GM12864 (cell line): ENCODE results near the gene IFIT3.
"Not testable (repeated sequence)": the region's sequence is repeated elsewhere in the genome, so short reads cannot be mapped to it uniquely, and the experiment has no call there.

Experiments used
- DNase-seq: peaks from one replicate; pipeline ENCODE4 v3.0.0-alpha.2; 2011; ENCODE audit warnings: low read depth
- H3K4me3 ChIP-seq: 2 replicates; pipeline ENCODE4 v1.5.1; 2011; ENCODE audit warnings: mild to moderate bottlenecking, low read depth, low read length, control low read depth
- TF ChIP-seq, protein P1 (sequence below): IDR thresholded peaks from 2 replicates; pipeline ENCODE4 v1.5.1; 2011; ENCODE audit warnings: low read depth, mild to moderate bottlenecking, moderate library complexity, low read length, control low read depth, inconsistent platforms; ENCODE audit errors: missing control alignments

Gene IFIT3

GRCh38 chr10:89329151-89329550 lies 1.4 kb downstream of the IFIT3 start:
- TF ChIP-seq, protein P1, sequence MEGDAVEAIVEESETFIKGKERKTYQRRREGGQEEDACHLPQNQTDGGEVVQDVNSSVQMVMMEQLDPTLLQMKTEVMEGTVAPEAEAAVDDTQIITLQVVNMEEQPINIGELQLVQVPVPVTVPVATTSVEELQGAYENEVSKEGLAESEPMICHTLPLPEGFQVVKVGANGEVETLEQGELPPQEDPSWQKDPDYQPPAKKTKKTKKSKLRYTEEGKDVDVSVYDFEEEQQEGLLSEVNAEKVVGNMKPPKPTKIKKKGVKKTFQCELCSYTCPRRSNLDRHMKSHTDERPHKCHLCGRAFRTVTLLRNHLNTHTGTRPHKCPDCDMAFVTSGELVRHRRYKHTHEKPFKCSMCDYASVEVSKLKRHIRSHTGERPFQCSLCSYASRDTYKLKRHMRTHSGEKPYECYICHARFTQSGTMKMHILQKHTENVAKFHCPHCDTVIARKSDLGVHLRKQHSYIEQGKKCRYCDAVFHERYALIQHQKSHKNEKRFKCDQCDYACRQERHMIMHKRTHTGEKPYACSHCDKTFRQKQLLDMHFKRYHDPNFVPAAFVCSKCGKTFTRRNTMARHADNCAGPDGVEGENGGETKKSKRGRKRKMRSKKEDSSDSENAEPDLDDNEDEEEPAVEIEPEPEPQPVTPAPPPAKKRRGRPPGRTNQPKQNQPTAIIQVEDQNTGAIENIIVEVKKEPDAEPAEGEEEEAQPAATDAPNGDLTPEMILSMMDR, result no peak
- H3K4me3 ChIP-seq, result peak overlapping the region; percentile 9; the same call in 1 of the 2 replicates
- no peak for DNase-seq

- H3K4me3 ChIP-seq, DNase-seq: not testable (repeated sequence)
Observed at GRCh38 chr10:89330014-89330413, 2.2 kb downstream of the IFIT3 start.

DNA sequence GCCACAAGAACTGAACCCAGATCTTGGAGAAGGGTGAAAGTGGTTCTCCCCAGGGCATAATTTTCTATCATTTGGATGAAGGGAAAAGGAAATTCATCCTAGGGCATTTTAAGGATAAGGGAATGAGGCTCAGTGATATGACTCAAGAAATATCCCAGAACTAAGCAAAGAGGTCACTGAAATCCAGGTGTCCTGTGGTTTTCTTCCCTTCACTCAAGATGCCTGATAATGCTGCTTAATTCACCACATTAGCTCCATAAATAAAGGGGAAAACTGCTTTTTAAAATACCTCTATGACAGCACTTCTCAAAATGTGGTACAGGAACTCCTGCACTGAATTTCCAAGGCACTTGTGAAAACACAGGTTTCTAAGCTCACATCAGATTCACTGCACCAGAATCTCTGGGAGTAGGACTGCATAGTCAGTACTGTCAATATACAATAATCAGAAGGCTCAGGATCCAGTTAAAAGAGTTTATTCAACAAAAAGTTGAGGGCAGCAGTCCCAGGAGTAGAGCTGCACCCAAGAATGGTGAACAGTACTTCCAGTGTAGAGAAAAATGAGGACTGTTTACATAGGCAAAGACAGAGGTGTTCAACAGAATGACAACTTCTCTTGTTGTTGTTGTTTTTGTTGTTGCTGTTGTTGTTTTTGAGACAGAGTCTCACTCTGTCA lies 2.9 kb downstream of the IFIT3 start:
- TF ChIP-seq, protein P1, result no peak
- no peak for DNase-seq
- no peak overlapping the region for H3K4me3 ChIP-seq

DNA sequence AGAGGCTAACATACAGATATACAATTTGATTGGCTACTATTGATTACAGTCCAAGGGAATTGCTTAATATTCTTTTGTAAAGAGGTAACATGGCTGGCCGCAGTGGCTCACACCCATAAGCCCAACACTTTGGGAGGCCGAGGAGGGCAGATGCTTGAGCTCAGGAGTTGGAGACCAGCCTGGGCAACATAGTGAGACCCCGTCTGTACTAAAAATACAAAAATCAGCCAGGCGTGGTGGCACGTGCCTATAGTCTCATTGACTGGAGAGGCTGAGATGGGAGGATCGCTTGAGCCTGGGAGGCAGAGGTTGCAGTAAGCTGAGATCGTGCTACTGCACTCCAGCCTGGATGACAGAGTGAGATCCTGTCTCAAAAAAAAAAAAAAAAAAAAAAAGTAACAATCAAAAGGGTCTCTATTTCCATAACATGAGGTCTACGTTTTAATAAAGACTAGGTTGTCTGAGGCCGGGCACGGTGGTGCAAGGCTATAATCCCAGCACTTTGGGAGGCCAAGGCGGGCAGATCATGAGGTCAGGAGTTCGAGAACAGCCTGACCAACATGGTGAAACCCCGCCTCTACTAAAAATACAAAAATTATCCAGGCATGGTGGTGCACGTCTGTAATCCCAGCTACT lies 3.8 kb downstream of the IFIT3 start:
- peak overlapping the region; percentile 43; the same call in 1 of the 2 replicates for H3K4me3 ChIP-seq

GRCh38 chr10:89332123-89332633 lies 4.4 kb downstream of the IFIT3 start:
- TF ChIP-seq, protein P1, result no peak
- DNase-seq, result no peak
- H3K4me3 ChIP-seq, result peak overlapping the region; percentile 43

More for the DNA sequence above, 3.8 kb downstream of the IFIT3 start:
- DNase-seq, result not testable (repeated sequence)

DNA sequence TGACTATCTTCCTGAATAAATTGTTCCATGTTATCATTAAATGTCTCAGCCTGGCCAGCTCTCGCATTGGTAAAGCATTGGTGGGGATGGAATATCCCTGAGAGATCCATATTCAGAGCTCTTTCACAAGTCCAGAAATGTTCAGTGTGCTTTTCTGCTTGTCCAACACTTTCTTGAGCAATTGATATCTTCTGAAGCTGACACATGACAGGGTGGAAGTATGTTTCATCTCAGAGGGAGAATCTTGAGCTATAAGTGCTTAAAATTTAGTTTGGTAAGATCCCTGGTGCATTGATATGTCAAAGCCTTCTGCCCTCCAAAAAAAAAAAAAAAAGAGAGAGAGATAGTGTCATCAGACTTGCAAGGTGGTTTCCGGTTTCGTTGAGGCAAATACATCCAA lies 7.4 kb downstream of the IFIT3 start:
- no peak overlapping the region for H3K4me3 ChIP-seq
- no peak for DNase-seq
- TF ChIP-seq, protein P1, result no peak

DNA sequence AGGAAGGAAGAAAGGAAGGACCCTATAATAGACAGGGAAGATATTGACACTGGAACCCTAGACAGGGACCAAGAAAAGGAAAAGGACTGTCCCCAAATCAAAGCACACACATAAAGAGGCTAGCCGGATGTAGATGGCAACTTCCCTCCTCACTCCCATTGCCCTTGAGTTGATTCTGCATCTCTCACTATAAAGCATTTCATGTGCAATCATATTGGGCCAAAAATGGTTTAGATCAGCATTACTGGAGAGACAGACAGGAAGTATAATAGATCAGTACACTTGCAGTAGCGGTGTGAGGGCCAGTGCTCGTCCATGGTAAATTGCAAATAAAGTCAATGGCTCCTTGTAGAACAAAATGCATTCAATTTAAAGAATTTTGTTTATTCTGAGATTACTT lies 8.4 kb downstream of the IFIT3 start:
- H3K4me3 ChIP-seq, result no peak overlapping the region
- TF ChIP-seq, protein P1, result no peak
- no peak for DNase-seq

DNA sequence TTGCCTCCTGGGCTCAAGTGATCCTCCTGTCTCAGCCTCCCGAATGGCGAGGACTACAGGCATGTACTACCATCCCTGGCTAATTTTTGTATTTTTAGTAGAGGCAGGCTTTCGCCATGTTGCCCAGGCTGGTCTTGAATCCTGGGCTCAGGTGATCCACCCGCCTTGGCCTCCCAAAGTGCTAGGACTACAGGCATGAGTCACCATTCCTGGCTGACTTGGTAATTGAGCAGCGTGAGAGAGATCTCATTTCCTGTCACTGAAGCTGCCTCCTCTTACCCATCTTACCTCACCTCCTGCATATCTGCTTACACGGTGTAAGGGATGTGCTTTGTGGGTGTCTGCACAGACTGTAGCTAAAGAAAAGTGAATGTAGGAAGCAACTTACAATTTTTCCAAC lies 9.7 kb downstream of the IFIT3 start:
- no peak overlapping the region for H3K4me3 ChIP-seq
- no peak for DNase-seq
- TF ChIP-seq, protein P1, result no peak
